ENCODE data around the gene MN1.

DNA sequence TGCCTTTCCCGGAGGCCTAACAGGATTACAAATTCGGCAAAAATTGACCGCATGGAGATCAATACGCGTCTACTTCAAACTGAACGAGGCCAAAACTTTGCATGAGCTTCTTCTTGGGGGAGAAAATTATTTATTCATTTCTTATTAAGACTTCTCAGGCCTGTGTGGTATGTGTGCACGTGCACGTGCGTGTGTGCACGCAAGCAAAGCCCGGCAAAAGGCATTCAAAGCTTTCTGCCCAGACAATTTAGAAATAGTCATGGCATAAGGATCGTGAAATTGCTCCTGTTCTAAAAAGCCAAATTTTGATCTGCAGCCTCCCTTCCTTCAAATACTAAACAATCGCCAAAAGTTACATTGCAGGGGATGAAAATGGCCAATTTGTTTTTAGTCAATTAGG is 14.6 kb downstream of the MN1 start:
- TF ChIP-seq, protein P1, sequence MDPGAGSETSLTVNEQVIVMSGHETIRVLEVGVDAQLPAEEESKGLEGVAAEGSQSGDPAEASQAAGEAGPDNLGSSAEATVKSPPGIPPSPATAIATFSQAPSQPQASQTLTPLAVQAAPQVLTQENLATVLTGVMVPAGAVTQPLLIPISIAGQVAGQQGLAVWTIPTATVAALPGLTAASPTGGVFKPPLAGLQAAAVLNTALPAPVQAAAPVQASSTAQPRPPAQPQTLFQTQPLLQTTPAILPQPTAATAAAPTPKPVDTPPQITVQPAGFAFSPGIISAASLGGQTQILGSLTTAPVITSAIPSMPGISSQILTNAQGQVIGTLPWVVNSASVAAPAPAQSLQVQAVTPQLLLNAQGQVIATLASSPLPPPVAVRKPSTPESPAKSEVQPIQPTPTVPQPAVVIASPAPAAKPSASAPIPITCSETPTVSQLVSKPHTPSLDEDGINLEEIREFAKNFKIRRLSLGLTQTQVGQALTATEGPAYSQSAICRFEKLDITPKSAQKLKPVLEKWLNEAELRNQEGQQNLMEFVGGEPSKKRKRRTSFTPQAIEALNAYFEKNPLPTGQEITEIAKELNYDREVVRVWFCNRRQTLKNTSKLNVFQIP (CRISPR knock-in tag; IDR thresholded peaks at IDR 0.05; ENCODE audit: borderline replicate concordance, low read depth), result no peak
- TF ChIP-seq CREB5 (CRISPR knock-in tag; IDR thresholded peaks at IDR 0.05; ENCODE audit: low read depth), result no peak
- no peak for TF ChIP-seq CSDC2 (CRISPR knock-in tag; IDR thresholded peaks at IDR 0.05)
- TF ChIP-seq GLIS3 (CRISPR knock-in tag; IDR thresholded peaks at IDR 0.05), result no peak
- TF ChIP-seq BACH2 (CRISPR knock-in tag; IDR thresholded peaks at IDR 0.05; ENCODE audit: borderline replicate concordance), result no peak
- TF ChIP-seq ZFP3 (CRISPR knock-in tag; IDR thresholded peaks at IDR 0.05), result no peak
- TF ChIP-seq OSR1 (CRISPR knock-in tag; IDR thresholded peaks at IDR 0.05), result no peak
- TF ChIP-seq ESRRG (CRISPR knock-in tag; IDR thresholded peaks at IDR 0.05), result no peak
- no peak for TF ChIP-seq ZNF70 (CRISPR knock-in tag; IDR thresholded peaks at IDR 0.05)
- no peak for TF ChIP-seq TSHZ2 (CRISPR knock-in tag; IDR thresholded peaks at IDR 0.05)
- TF ChIP-seq, protein P2, sequence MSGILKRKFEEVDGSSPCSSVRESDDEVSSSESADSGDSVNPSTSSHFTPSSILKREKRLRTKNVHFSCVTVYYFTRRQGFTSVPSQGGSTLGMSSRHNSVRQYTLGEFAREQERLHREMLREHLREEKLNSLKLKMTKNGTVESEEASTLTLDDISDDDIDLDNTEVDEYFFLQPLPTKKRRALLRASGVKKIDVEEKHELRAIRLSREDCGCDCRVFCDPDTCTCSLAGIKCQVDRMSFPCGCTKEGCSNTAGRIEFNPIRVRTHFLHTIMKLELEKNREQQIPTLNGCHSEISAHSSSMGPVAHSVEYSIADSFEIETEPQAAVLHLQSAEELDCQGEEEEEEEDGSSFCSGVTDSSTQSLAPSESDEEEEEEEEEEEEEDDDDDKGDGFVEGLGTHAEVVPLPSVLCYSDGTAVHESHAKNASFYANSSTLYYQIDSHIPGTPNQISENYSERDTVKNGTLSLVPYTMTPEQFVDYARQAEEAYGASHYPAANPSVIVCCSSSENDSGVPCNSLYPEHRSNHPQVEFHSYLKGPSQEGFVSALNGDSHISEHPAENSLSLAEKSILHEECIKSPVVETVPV (CRISPR knock-in tag; IDR thresholded peaks at IDR 0.05), result no peak

All from SK-N-SH treated with all-trans-retinoic acid at 6 μM for 48 hours (cell line).